HepG2 (cell line): ENCODE results near the gene TEKTIP1. TPM values are rescaled to one million over a fixed set of nuclear protein-coding genes. Genes with fewer than 3 reads are reported as not detected.
A peak's percentile ranks its signal among the peaks of the same experiment; 100 is the strongest.

Experiments
- ATAC-seq: fragments of 200-7000 bp; cut with Tn5 transposase; 3 replicates; pipeline ENCODE4 v1.9.1; 2020; ENCODE audit warnings: mild to moderate bottlenecking, moderate library complexity
- BruUV-seq: library from RNA; stranded (reverse); fragments of 400-500 nt; replicated peaks from 2 replicates; lab custom pipeline; 2021; lab: Mats Ljungman, UMichigan
- CTCF ChIA-PET: fragments of 300-600 bp; formaldehyde crosslinking; extraction: SDS; loops from one replicate; lab custom pipeline; 2021; ENCODE audit warnings: low total read pairs, inconsistent platforms, low intra/inter-chr PET ratio; lab: Yijun Ruan, JAX
- POLR2A ChIA-PET: fragments of 350-600 bp; sonication (Branson Sonifier 250); formaldehyde crosslinking; loops from one replicate; lab custom pipeline; 2020; ENCODE audit warnings: antibody characterized with exemption, inconsistent platforms; lab: Yijun Ruan, JAX
- DNase-seq: peaks from one replicate; pipeline ENCODE4 v3.0.0-alpha.2; 2015; ENCODE audit warnings: low spot score
- FAIRE-seq: peaks from 3 replicates; lab custom pipeline; 2011; peaks lifted over from hg19 to GRCh38; lab: Jason Lieb, UNC
- H2AFZ ChIP-seq: one replicate; pipeline ENCODE4 v1.6.1; 2011; ENCODE audit warnings: low read length, inconsistent platforms
- H3K27ac ChIP-seq: fragments of 300-600 bp; 3 replicates; pipeline ENCODE4 v1.8.0; 2011; ENCODE audit warnings: mixed run types, mild to moderate bottlenecking, mixed read lengths, low read length, inconsistent platforms; ENCODE audit not compliant: insufficient read depth; ENCODE audit errors: extremely low read length
- H3K27me3 ChIP-seq, 2 experiments: fragments of 200-600 bp in 1 of 2; 2 replicates in 1 of 2; 3 replicates in 1 of 2; pipeline versions ENCODE4 v1.6.0 to v1.8.0; 2011; ENCODE audit warnings: low read length in 2 of 2, mild to moderate bottlenecking in 2 of 2, moderate library complexity in 2 of 2, inconsistent platforms in 1 of 2; ENCODE audit not compliant: insufficient read depth in 2 of 2, control insufficient read depth in 1 of 2
- H3K36me3 ChIP-seq, 2 experiments: fragments of 200-600 bp in 1 of 2; replicated peaks in 1 of 2; 2 replicates in 1 of 2; 3 replicates in 1 of 2; pipeline versions ENCODE4 v1.5.1 to v1.8.0; 2011; ENCODE audit warnings: low read length in 2 of 2, inconsistent platforms in 1 of 2; ENCODE audit not compliant: insufficient read depth in 2 of 2, control insufficient read depth in 1 of 2
- H3K4me1 ChIP-seq: 2 replicates; pipeline ENCODE4 v1.5.1; 2012; ENCODE audit warnings: low read length, inconsistent platforms; ENCODE audit not compliant: insufficient read depth
- H3K4me2 ChIP-seq: 2 replicates; pipeline ENCODE4 v1.6.0; 2011; ENCODE audit warnings: low read depth, low read length, inconsistent platforms
- H3K4me3 ChIP-seq, 3 experiments: fragments of 200-600 bp in 1 of 3; sonication (generic), shearing (Covaris generic) in 1 of 3; replicated peaks in 1 of 3; 2 replicates each; pipeline ENCODE4 v1.5.1; 2011 to 2016; ENCODE audit warnings: low read length in 3 of 3, inconsistent platforms in 2 of 3, low read depth in 2 of 3, mild to moderate bottlenecking in 2 of 3, control low read depth in 1 of 3, mixed read lengths in 1 of 3; ENCODE audit not compliant: insufficient read depth in 1 of 3
- H3K79me2 ChIP-seq: one replicate; pipeline ENCODE4 v1.6.1; 2011; ENCODE audit warnings: low read length, inconsistent platforms; ENCODE audit not compliant: insufficient read depth
- H3K9ac ChIP-seq: 2 replicates; pipeline ENCODE4 v1.6.0; 2011; ENCODE audit warnings: mild to moderate bottlenecking, low read depth, low read length, inconsistent platforms; ENCODE audit not compliant: insufficient read depth
- H3K9me3 ChIP-seq: 2 replicates; pipeline ENCODE4 v1.5.1; 2012; ENCODE audit warnings: mild to moderate bottlenecking, low read length
- H4K20me1 ChIP-seq: 2 replicates; pipeline ENCODE4 v1.6.0; 2011; ENCODE audit warnings: inconsistent platforms, mild to moderate bottlenecking, low read length, moderate library complexity; ENCODE audit not compliant: insufficient read depth
- ADNP ChIP-seq: sonication (generic); formaldehyde crosslinking; IDR thresholded peaks from 2 replicates; pipeline ENCODE4 v1.4.0; 2020; ENCODE audit warnings: missing genetic modification reagents
- CTCF ChIP-seq: sonication (generic); formaldehyde crosslinking; IDR thresholded peaks from 2 replicates; pipeline ENCODE4 v1.5.0; 2020; ENCODE audit warnings: mild to moderate bottlenecking, missing genetic modification reagents, moderate library complexity
- DPF2 ChIP-seq: sonication (generic); formaldehyde crosslinking; IDR thresholded peaks from 2 replicates; pipeline ENCODE4 v1.4.0; 2020; ENCODE audit warnings: mild to moderate bottlenecking, low read depth, missing genetic modification reagents, borderline replicate concordance
- GABPA ChIP-seq, 2 experiments: IDR thresholded peaks; 2 replicates each; pipeline ENCODE4 v1.6.1; 2011 to 2016; ENCODE audit warnings: low read depth in 2 of 2, low read length in 1 of 2, missing biosample characterization in 1 of 2, missing genetic modification characterization in 1 of 2
- HNRNPH1 ChIP-seq: fragments of 200-400 bp; formaldehyde crosslinking; optimal IDR thresholded peaks from 2 replicates; pipeline ENCODE3; 2017; ENCODE audit warnings: mild to moderate bottlenecking, low read depth, low read length
- HNRNPL ChIP-seq: fragments of 200-400 bp; formaldehyde crosslinking; IDR thresholded peaks from 2 replicates; pipeline ENCODE4 v1.6.1; 2017; ENCODE audit warnings: mild to moderate bottlenecking, low read depth, low read length
- KLF6 ChIP-seq: IDR thresholded peaks from 2 replicates; pipeline ENCODE4 v1.8.0; 2016; ENCODE audit warnings: missing biosample characterization, missing genetic modification reagents
- MTA3 ChIP-seq: sonication (generic); formaldehyde crosslinking; IDR thresholded peaks from 2 replicates; pipeline ENCODE4 v1.4.0; 2020; ENCODE audit warnings: missing genetic modification reagents
- REL ChIP-seq: sonication (generic); formaldehyde crosslinking; conservative IDR thresholded peaks from 2 replicates; pipeline ENCODE4 v1.8.0; 2022; ENCODE audit warnings: mild to moderate bottlenecking, missing genetic modification reagents, moderate library complexity
- SRY ChIP-seq: sonication (generic); formaldehyde crosslinking; IDR thresholded peaks from 2 replicates; pipeline ENCODE4 v1.8.0; 2022; ENCODE audit warnings: mild to moderate bottlenecking, missing genetic modification reagents
- STAG1 ChIP-seq: sonication (generic); formaldehyde crosslinking; IDR thresholded peaks from 2 replicates; pipeline ENCODE4 v1.4.0; 2020; ENCODE audit warnings: missing genetic modification reagents
- ZEB1 ChIP-seq: IDR thresholded peaks from 2 replicates; pipeline ENCODE4 v1.6.1; 2012; ENCODE audit warnings: mild to moderate bottlenecking, low read depth, inconsistent platforms; ENCODE audit not compliant: insufficient replicate concordance
- ZMYM3 ChIP-seq: sonication (generic); formaldehyde crosslinking; IDR thresholded peaks from 2 replicates; pipeline ENCODE4 v1.5.1; 2020; ENCODE audit warnings: mild to moderate bottlenecking, missing genetic modification reagents
- ZNF44 ChIP-seq: sonication (generic); formaldehyde crosslinking; IDR thresholded peaks from 2 replicates; pipeline ENCODE4 v1.5.1; 2020; ENCODE audit warnings: mild to moderate bottlenecking, missing genetic modification reagents
- WGBS: methylation state at CpG from one replicate; pipeline ENCODE4 v1.1.6; 2017; ENCODE audit warnings: low lambda C conversion rate; 5-methylcytosine and 5-hydroxymethylcytosine counted together
- in situ Hi-C: cut with HindIII; loops from 2 replicates; pipeline ENCODE4 v1.10.0; 2017; ENCODE audit warnings: low pct_unique_long_range_greater_than_20kb; ENCODE audit not compliant: extremely low pct_ligation_motif_present
- intact Hi-C: fragments of 100-400 bp; cut with micrococcal nuclease; formaldehyde crosslinking; loops from one replicate; pipeline ENCODE4 v1.10.0; 2022; ENCODE audit not compliant: unreplicated experiment
- polyA plus RNA-seq, 8 experiments: library from polyadenylated mRNA; depleted of rRNA in 3 of 8; stranded (reverse) in 7 of 8; unstranded in 1 of 8; fragments of >200 nt; fragmentation: Illumina TruSeq in 4 of 8; extraction: Trizol in 4 of 8; gene quantifications; 2 replicates each; pipeline versions ENCODE4 v1.2.1 to v1.2.3, GENCODE V29; 2011 to 2016; ENCODE audit warnings: low read depth in 4 of 8, missing spikeins in 1 of 8, mixed read lengths in 1 of 8; ENCODE audit not compliant: insufficient read depth in 1 of 8
- total RNA-seq, 5 experiments: library from RNA; depleted of rRNA; stranded (reverse); fragments of >200 nt; fragmentation: Illumina TruSeq; extraction: Trizol; gene quantifications; 2 replicates each; pipeline ENCODE4 v1.2.3, GENCODE V29; 2016; ENCODE audit warnings: low read depth in 1 of 5
- TF ChIP-seq, protein P1 (sequence below): sonication (generic); formaldehyde crosslinking; IDR thresholded peaks from 2 replicates; pipeline ENCODE4 v1.4.0; 2020; ENCODE audit warnings: missing genetic modification reagents

The TEKTIP1 gene
- total and polyA plus RNA-seq, 2 of the 13 experiments (the other 11 are each of a cell fraction or from before 2014, with no cell fraction given): not detected

DNA sequence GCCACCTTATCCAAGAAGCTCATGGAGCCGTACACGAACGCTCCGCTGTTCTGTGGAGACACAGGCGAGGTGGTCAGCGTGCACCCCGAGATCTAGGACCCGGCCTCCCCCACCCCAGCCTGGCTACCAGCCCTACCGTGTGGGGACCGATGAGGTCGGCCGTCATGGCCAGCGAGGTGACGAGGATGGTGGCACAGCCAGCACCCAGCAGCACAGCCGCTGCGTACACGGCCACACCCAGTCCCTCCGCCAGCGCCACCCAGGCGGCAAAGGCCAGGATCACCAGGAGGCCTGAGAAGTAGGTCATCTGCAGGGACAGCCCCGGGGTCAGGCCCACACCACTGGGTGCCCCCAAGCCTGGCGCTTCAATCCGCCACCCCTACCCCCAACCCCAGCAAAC is 7.1 kb downstream of the TEKTIP1 start:
- ATAC-seq (no peak), FAIRE-seq (no peak)
- Histone ChIP-seq H3K27me3 (no peaks in the 10 kb centered on the region), H2AFZ (no peak overlapping the region), H3K79me2 (no peaks in the 10 kb centered on the region), H3K9ac (no peak overlapping the region), H3K4me3 (no peak overlapping the region)
- in situ Hi-C loops: no loop called here
- TF ChIP-seq ZNF44 (CRISPR knock-in tag) (no peak), SRY (CRISPR knock-in tag) (no peak), ZEB1 (no peak), GABPA (IDR thresholded peaks at IDR 0.05; ENCODE audit: low read depth, low read length) (no peak), GABPA (CRISPR knock-in tag; IDR thresholded peaks at IDR 0.05; ENCODE audit: low read depth) (no peak)
- TF ChIP-seq, protein P1, sequence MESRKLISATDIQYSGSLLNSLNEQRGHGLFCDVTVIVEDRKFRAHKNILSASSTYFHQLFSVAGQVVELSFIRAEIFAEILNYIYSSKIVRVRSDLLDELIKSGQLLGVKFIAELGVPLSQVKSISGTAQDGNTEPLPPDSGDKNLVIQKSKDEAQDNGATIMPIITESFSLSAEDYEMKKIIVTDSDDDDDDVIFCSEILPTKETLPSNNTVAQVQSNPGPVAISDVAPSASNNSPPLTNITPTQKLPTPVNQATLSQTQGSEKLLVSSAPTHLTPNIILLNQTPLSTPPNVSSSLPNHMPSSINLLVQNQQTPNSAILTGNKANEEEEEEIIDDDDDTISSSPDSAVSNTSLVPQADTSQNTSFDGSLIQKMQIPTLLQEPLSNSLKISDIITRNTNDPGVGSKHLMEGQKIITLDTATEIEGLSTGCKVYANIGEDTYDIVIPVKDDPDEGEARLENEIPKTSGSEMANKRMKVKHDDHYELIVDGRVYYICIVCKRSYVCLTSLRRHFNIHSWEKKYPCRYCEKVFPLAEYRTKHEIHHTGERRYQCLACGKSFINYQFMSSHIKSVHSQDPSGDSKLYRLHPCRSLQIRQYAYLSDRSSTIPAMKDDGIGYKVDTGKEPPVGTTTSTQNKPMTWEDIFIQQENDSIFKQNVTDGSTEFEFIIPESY: 0 out of 2 replicates have a peak, but pooled peaks have one; percentile 41
- TF ChIP-seq, all 625 proteins: peak for 1
- DNase-seq: no peak
- Histone ChIP-seq H3K9me3 (no peaks in the 10 kb centered on the region), H3K36me3 (peaks cover 3 to 10% of the 10 kb centered on the region in 2 experiments; a peak in 3 of 5 replicates), H3K4me2 (no peak overlapping the region), H3K27ac (no peak overlapping the region), H3K4me1 (no peaks in the 10 kb centered on the region), H4K20me1 (no peaks in the 10 kb centered on the region)
- CTCF ChIA-PET: interaction anchor here (2.3 kb wide), 1 partner anchor 29 kb away, joined by 14 read pairs; no protein-coding TSS in a partner anchor
- intact Hi-C loops: no loop called here
- BruUV-seq: no TSS peak
- POLR2A ChIA-PET: no interaction called here
- 96% methylated on average over 10 of the region's 23 CpGs for WGBS

DNA sequence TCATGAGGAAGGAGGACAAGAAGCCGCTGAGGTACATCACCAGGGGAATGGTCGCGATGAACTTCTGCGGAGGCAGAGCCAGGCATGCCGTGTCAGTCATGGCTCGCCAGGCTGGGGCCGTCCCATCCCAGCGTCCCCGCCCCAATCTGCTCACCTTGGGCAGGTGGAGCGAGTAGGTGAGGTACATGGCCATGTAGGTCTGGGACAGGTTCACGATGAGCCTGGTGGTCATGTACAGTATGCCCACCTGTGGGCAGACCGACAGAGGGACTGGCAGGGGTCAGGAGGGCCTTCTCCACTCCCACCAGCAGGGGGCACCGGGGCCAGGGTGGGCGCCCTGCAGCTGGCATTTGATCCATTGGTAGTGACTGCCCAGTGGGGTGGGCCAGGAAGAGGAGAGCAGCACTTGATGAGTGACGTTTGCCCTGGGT is 8.3 kb downstream of the TEKTIP1 start:
- CTCF ChIA-PET: interaction anchor here (1.5 kb wide), 1 partner anchor 28 kb away, joined by 3 read pairs; no protein-coding TSS in a partner anchor
- in situ Hi-C loops: no loop called here
- Histone ChIP-seq H2AFZ (no peak overlapping the region), H3K9ac (no peak overlapping the region), H3K4me1 (no peaks in the 10 kb centered on the region), H3K79me2 (no peaks in the 10 kb centered on the region), H3K4me2 (no peak overlapping the region), H3K27me3 (no peaks in the 10 kb centered on the region), H4K20me1 (no peaks in the 10 kb centered on the region), H3K9me3 (no peaks in the 10 kb centered on the region), H3K36me3 (peaks cover 3 to 10% of the 10 kb centered on the region in 2 experiments; a peak in 3 of 5 replicates), H3K4me3 (no peak overlapping the region), H3K27ac (no peak overlapping the region)
- no TSS peak for BruUV-seq
- intact Hi-C loops: no loop called here
- DNase-seq (no peak), FAIRE-seq (no peak), ATAC-seq (no peak)
- TF ChIP-seq HNRNPL (peak; percentile 75; the same call in 1 of the 2 replicates), ADNP (peak; percentile 72; the same call in 1 of the 2 replicates), MTA3 (no peak), HNRNPH1 (no peak), STAG1 (CRISPR knock-in tag) (peak; percentile 21; the same call in 1 of the 2 replicates), CTCF (CRISPR knock-in tag) (peak; percentile 64), DPF2 (no peak), KLF6 (no peak), REL (no peak), ZMYM3 (CRISPR knock-in tag) (peak; percentile 94)
- POLR2A ChIA-PET: no interaction called here
- 100% methylated on average over 6 of the region's 15 CpGs for WGBS
